K562 (cell line): ENCODE measurements around the gene MYO5C.

ENCODE experiments used
- BACH1 ChIP-seq: fragments of 200-800 bp; sonication (Bioruptor generic); IDR thresholded peaks from 2 replicates; pipeline ENCODE4 v1.6.1; 2016; ENCODE audit warnings: missing genetic modification characterization, missing compliant biosample characterization
- MAFF ChIP-seq: IDR thresholded peaks from 2 replicates; pipeline ENCODE4 v1.6.1; 2012; ENCODE audit warnings: low read length, improper control_type of control experiment
- SMARCB1 ChIP-seq: IDR thresholded peaks from 2 replicates; pipeline ENCODE4 v1.6.1; 2011; ENCODE audit warnings: improper control_type of control experiment, low read depth; ENCODE audit not compliant: insufficient read length
- ZBTB2 ChIP-seq: fragments of 450-650 bp; IDR thresholded peaks from 2 replicates; pipeline ENCODE4 v1.6.1; 2016; ENCODE audit warnings: antibody characterized with exemption
- ZNF316 ChIP-seq: fragments of 450-650 bp; IDR thresholded peaks from 2 replicates; pipeline ENCODE4 v1.6.1; 2016
- ZNF449 ChIP-seq: fragments of 250-450 bp; sonication (Bioruptor Pico); IDR thresholded peaks from 2 replicates; pipeline ENCODE4 v1.8.0; 2022; ENCODE audit warnings: moderate library complexity, mild to moderate bottlenecking, inconsistent platforms

- TF ChIP-seq ZNF316 (no peak), ZNF449 (CRISPR knock-in tag) (no peak), MAFF (no peak), ZBTB2 (no peak), SMARCB1 (no peak), BACH1 (tag) (no peak)
Measured at GRCh38 chr15:52246686-52247431, 48.7 kb downstream of the MYO5C start.
